BLaER1 treated with 17β-estradiol and CSF1 and Interleukin-3, amounts not matched to agents 10 nM and 100 nM (cell line): Measurements from ENCODE around the gene BACH2.
"Not testable (repeated sequence)": the region's sequence is repeated elsewhere in the genome, so short reads cannot be mapped to it uniquely, and the experiment has no call there.

ENCODE experiments used
- H3K27ac ChIP-seq, 11 experiments: shearing (Covaris generic); formaldehyde crosslinking; 2 replicates each; pipeline ENCODE4 v1.8.1; 2022
- H3K27me3 ChIP-seq, 11 experiments: shearing (Covaris generic); formaldehyde crosslinking; 2 replicates each; pipeline ENCODE4 v1.8.1; 2022
- H3K36me3 ChIP-seq, 11 experiments: shearing (Covaris generic); formaldehyde crosslinking; 2 replicates each; pipeline ENCODE4 v1.8.1; 2022
- H3K4me1 ChIP-seq, 10 experiments: shearing (Covaris generic); formaldehyde crosslinking; 2 replicates each; pipeline ENCODE4 v1.8.1; 2022
- H3K4me2 ChIP-seq, 11 experiments: shearing (Covaris generic); formaldehyde crosslinking; 2 replicates each; pipeline ENCODE4 v1.8.1; 2022
- H3K4me3 ChIP-seq, 10 experiments: shearing (Covaris generic); formaldehyde crosslinking; 2 replicates each; pipeline ENCODE4 v1.8.1; 2022
- H3K9ac ChIP-seq, 11 experiments: shearing (Covaris generic); formaldehyde crosslinking; 2 replicates each; pipeline ENCODE4 v1.8.1; 2022
- H3K9me3 ChIP-seq, 11 experiments: shearing (Covaris generic); formaldehyde crosslinking; replicated peaks in 1 of 11; 2 replicates each; pipeline ENCODE4 v1.8.1; 2022
- H4K20me1 ChIP-seq, 11 experiments: shearing (Covaris generic); formaldehyde crosslinking; 2 replicates each; pipeline ENCODE4 v1.8.1; 2022
- Cebpa-rat ChIP-seq, 11 experiments: shearing (Covaris generic); IDR thresholded peaks; 2 replicates each; pipeline ENCODE4 v1.8.1; 2022

BACH2 gene

GRCh38 chr6:90136837-90137568 lies 159.6 kb downstream of the BACH2 start:
- peak overlapping the region in 1 of 11 experiments; percentile 61; a peak in 1 of 22 replicates for H3K4me2 ChIP-seq
- peaks cover 0 to 69% (median 0%) of the 10 kb centered on the region in 11 experiments; a peak in 2 of 22 replicates for H4K20me1 ChIP-seq
- TF ChIP-seq Cebpa-rat (IDR thresholded peaks at IDR 0.05) = no peak
- peaks cover 0 to 10% (median 0%) of the 10 kb centered on the region in 11 experiments; a peak in 4 of 22 replicates for H3K36me3 ChIP-seq
- no peak overlapping the region; a peak in 1 of 22 replicates for H3K27ac ChIP-seq
- H3K4me3 ChIP-seq = no peak overlapping the region
- no peaks in the 10 kb centered on the region for H3K27me3 ChIP-seq
- peaks cover 0 to 70% (median 23%) of the 10 kb centered on the region in 10 experiments; a peak in 15 of 20 replicates for H3K4me1 ChIP-seq
- H3K9me3 ChIP-seq = no peaks in the 10 kb centered on the region; a peak in 1 of 22 replicates
- no peak overlapping the region for H3K9ac ChIP-seq

- peak overlapping the region in 4 of 11 experiments; percentile 22 to 60 (median 31); a peak in 8 of 22 replicates for H3K27ac ChIP-seq
- peak overlapping the region in 4 of 11 experiments; percentile 42 to 61 (median 56); a peak in 7 of 22 replicates for H3K4me2 ChIP-seq
- peaks cover 0 to 78% (median 26%) of the 10 kb centered on the region in 10 experiments; a peak in 15 of 20 replicates for H3K4me1 ChIP-seq
- no peaks in the 10 kb centered on the region; a peak in 1 of 22 replicates for H3K9me3 ChIP-seq
- no peaks in the 10 kb centered on the region for H3K27me3 ChIP-seq
- H3K36me3 ChIP-seq = peaks cover 0 to 15% (median 0%) of the 10 kb centered on the region in 11 experiments; a peak in 5 of 22 replicates
- no peak overlapping the region; a peak in 1 of 22 replicates for H3K9ac ChIP-seq
- H4K20me1 ChIP-seq = peaks cover 0 to 73% (median 0%) of the 10 kb centered on the region in 11 experiments; a peak in 2 of 22 replicates
- TF ChIP-seq Cebpa-rat (IDR thresholded peaks at IDR 0.05) = no peak
- H3K4me3 ChIP-seq = no peak overlapping the region
Measured at GRCh38 chr6:90136176-90136575, 160.5 kb downstream of the BACH2 start.

GRCh38 chr6:90135667-90136066 lies 161.0 kb downstream of the BACH2 start:
- H3K9ac ChIP-seq = no peak overlapping the region; a peak in 2 of 22 replicates
- H3K27me3 ChIP-seq = no peaks in the 10 kb centered on the region
- no peak overlapping the region for H3K4me3 ChIP-seq
- H3K9me3 ChIP-seq = no peaks in the 10 kb centered on the region; a peak in 1 of 22 replicates
- H3K4me1 ChIP-seq = peaks cover 0 to 79% (median 26%) of the 10 kb centered on the region in 10 experiments; a peak in 15 of 20 replicates
- peaks cover 0 to 20% (median 0%) of the 10 kb centered on the region in 11 experiments; a peak in 5 of 22 replicates for H3K36me3 ChIP-seq
- peak overlapping the region in 5 of 11 experiments; percentile 40 to 61 (median 50); a peak in 10 of 22 replicates for H3K4me2 ChIP-seq
- H3K27ac ChIP-seq = peak overlapping the region in 4 of 11 experiments; percentile 25 to 60 (median 33); a peak in 8 of 22 replicates
- TF ChIP-seq Cebpa-rat (IDR thresholded peaks at IDR 0.05) = no peak
- peaks cover 0 to 76% (median 0%) of the 10 kb centered on the region in 11 experiments; a peak in 2 of 22 replicates for H4K20me1 ChIP-seq

GRCh38 chr6:90133664-90134063 lies 163.0 kb downstream of the BACH2 start:
- peaks cover 0 to 25% (median 0%) of the 10 kb centered on the region in 11 experiments; a peak in 5 of 22 replicates for H3K36me3 ChIP-seq
- not testable (repeated sequence) for H3K9ac ChIP-seq, H3K27ac ChIP-seq, H3K4me3 ChIP-seq, H3K27me3 ChIP-seq, H3K9me3 ChIP-seq, H3K4me2 ChIP-seq
- H3K4me1 ChIP-seq = peaks cover 0 to 66% (median 23%) of the 10 kb centered on the region in 10 experiments; a peak in 15 of 20 replicates
- peaks cover 0 to 74% (median 0%) of the 10 kb centered on the region in 11 experiments; a peak in 2 of 22 replicates for H4K20me1 ChIP-seq

- no peaks in the 10 kb centered on the region for H3K27me3 ChIP-seq
- no peaks in the 10 kb centered on the region; a peak in 1 of 22 replicates for H3K9me3 ChIP-seq
- H3K4me1 ChIP-seq = peaks cover 0 to 57% (median 29%) of the 10 kb centered on the region in 10 experiments; a peak in 15 of 20 replicates
- TF ChIP-seq Cebpa-rat (IDR thresholded peaks at IDR 0.05) = no peak
- no peak overlapping the region for H3K4me3 ChIP-seq
- peaks cover 0 to 38% (median 0%) of the 10 kb centered on the region in 11 experiments; a peak in 6 of 22 replicates for H3K36me3 ChIP-seq
- H3K27ac ChIP-seq = peak overlapping the region in 4 of 11 experiments; percentile 37 to 55 (median 45); a peak in 6 of 22 replicates
- H3K4me2 ChIP-seq = peak overlapping the region in 7 of 11 experiments; percentile 13 to 63 (median 46); a peak in 10 of 22 replicates
- no peak overlapping the region for H3K9ac ChIP-seq
- H4K20me1 ChIP-seq = peaks cover 0 to 70% (median 0%) of the 10 kb centered on the region in 11 experiments; a peak in 2 of 22 replicates
Measured at GRCh38 chr6:90131614-90132423, 164.8 kb downstream of the BACH2 start.

GRCh38 chr6:90131125-90131524 lies 165.5 kb downstream of the BACH2 start:
- Histone ChIP-seq H3K9me3 (no peaks in the 10 kb centered on the region; a peak in 1 of 22 replicates), H3K27ac (peak overlapping the region in 1 of 11 experiments; percentile 20; a peak in 1 of 22 replicates), H3K4me3 (no peak overlapping the region), H3K9ac (no peak overlapping the region), H3K4me2 (peak overlapping the region in 1 of 11 experiments; percentile 61; a peak in 2 of 22 replicates), H3K27me3 (no peaks in the 10 kb centered on the region), H3K36me3 (peaks cover 0 to 38% (median 0%) of the 10 kb centered on the region in 11 experiments; a peak in 6 of 22 replicates), H3K4me1 (peaks cover 0 to 57% (median 34%) of the 10 kb centered on the region in 10 experiments; a peak in 15 of 20 replicates), H4K20me1 (peaks cover 0 to 67% (median 0%) of the 10 kb centered on the region in 11 experiments; a peak in 2 of 22 replicates)
- no peak for TF ChIP-seq Cebpa-rat (IDR thresholded peaks at IDR 0.05)

- Histone ChIP-seq H3K4me1 (peaks cover 0 to 53% (median 27%) of the 10 kb centered on the region in 10 experiments; a peak in 15 of 20 replicates), H4K20me1 (peaks cover 0 to 56% (median 0%) of the 10 kb centered on the region in 11 experiments; a peak in 2 of 22 replicates), H3K36me3 (peaks cover 0 to 40% (median 0%) of the 10 kb centered on the region in 11 experiments; a peak in 5 of 22 replicates)
- not testable (repeated sequence) for H3K4me3 ChIP-seq, H3K9ac ChIP-seq, H3K27ac ChIP-seq, H3K27me3 ChIP-seq, H3K9me3 ChIP-seq, H3K4me2 ChIP-seq
Measured at GRCh38 chr6:90128687-90129086, 168.0 kb downstream of the BACH2 start.

GRCh38 chr6:90127595-90127994 lies 169.0 kb downstream of the BACH2 start:
- Histone ChIP-seq H3K36me3 (peaks cover 0 to 40% (median 0%) of the 10 kb centered on the region in 11 experiments; a peak in 5 of 22 replicates), H3K4me3 (no peak overlapping the region), H3K27me3 (no peaks in the 10 kb centered on the region), H3K9ac (no peak overlapping the region), H3K4me1 (peaks cover 4 to 50% (median 21%) of the 10 kb centered on the region in 10 experiments; a peak in 16 of 20 replicates), H3K27ac (no peak overlapping the region), H3K4me2 (peak overlapping the region in 2 of 11 experiments; percentile 28 to 35; a peak in 3 of 22 replicates), H3K9me3 (no peaks in the 10 kb centered on the region), H4K20me1 (peaks cover 0 to 50% (median 0%) of the 10 kb centered on the region in 11 experiments; a peak in 2 of 22 replicates)
- no peak for TF ChIP-seq Cebpa-rat (IDR thresholded peaks at IDR 0.05)
